Activated CD4-positive, CD25-positive, alpha-beta regulatory T cell treated with anti-CD3 and anti-CD28 coated beads, Interleukin-2, amount 50 U/mL, for 16 hours (primary cell): ENCODE results near the gene ADAMTS12.

ENCODE experiments used
- DNase-seq: peaks from one replicate; pipeline ENCODE4 v3.0.0-alpha.2; 2020; ENCODE audit warnings: low read depth, low spot score

ADAMTS12 gene

DNA sequence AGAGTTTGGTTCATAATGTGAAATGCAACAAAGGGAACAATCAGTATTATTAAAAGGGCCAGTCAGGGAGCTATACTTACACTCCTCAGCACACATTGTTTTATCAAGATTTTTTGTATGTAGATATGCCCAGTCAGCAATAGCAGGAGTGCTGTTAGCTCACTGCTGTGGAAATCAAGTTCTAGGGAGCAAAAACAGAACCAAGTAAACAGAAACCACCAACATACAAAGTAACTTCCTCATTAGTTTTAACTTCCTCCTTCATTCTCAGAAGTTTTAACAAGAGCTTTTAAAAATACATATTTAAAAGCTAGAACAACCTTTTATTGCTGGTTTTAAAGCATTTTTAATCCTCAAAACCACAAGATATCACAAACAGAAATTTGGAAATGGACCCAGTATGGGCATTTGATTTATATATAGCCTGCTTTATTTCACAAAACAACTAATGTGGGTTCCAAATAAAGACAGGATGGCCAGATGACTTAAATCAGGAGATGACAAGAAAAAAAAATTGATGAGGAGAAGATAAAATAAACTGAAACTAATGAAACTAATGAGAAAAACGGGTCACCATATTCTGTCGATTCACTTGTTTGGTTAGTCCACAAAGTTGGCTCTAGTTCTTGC is 178.5 kb downstream of the ADAMTS12 start:
- no peak for DNase-seq

DNA sequence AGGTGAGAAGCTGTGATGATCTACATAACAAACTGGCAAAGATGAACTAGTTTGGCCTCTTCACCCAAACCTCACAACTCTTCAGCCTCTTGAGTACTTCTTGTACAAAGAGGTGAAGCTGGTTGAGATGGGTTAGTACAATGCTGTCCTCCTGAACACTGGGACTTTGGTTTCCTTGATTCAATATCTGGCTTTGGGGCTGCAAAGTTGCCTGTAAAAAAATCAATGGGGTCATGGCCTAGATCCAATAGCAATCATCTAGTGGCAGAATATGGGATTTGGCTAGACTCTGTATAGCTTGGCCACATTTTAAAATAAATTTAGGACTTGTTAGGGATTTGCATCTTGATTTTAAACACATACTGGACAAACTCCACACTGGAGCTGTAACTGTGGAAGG is 179.1 kb downstream of the ADAMTS12 start:
- no peak for DNase-seq

DNA sequence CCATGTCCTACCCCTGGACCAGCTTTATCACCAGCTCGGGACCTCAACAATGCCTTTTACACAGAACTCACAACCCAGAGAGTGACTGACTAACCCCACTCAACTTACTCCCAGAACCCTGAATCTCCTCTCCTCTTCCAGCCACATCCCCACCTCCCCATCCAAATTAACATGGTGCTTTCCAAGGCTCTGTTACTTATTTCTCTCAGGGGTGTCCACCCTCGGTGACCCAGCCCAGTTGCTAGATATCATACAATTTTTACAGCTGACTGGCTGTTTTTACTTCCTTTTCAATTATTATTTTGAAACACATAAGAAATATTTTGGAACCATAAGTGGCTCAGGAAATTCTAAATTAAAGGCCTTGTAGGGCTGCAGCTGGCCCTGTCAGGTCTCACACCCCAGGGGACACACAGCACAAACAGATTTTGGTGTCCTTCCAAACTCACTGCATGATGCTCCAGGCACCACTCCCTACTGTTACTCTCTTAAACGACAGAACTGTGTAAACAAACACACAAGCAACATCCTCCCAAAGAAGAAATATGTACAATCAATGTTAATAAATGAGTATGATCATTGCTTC is 180.6 kb downstream of the ADAMTS12 start:
- no peak for DNase-seq

DNA sequence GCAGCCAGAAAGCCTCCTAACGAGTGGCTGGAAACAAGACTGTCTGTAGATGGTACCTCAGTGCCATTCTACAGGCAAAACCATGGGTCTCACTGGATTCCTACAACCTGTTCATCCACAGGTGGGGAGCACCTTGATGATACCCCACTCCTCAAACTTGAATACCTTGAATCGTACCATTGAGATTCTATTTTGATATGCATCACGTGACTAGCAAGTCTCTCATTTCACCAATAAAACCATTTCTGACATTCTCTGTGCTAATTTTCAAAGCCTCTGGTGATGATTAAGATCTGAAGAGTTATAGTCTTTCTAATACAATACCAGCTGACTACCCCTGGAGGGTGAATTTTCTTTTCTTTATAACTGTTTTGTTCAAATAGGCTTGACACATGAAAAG is 188.9 kb downstream of the ADAMTS12 start:
- no peak for DNase-seq

DNA sequence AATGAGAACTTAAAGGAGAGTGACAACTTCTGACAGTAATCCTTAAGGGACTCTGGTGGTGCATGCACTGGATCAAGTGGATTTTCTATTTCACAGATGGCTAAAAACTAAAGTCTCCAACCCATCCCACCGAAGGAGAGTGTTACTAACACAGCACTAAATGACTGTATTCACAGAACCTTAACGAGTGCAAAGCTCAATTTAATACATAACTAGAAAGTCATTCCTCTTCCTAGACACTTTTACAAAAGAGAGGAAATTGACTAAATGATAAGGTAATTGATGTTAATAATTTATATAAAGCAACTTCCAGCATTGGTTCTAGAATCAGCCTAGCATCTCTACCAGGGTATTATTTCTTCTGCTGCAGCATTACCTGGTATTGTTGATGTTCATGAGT is 189.8 kb downstream of the ADAMTS12 start:
- no peak for DNase-seq

DNA sequence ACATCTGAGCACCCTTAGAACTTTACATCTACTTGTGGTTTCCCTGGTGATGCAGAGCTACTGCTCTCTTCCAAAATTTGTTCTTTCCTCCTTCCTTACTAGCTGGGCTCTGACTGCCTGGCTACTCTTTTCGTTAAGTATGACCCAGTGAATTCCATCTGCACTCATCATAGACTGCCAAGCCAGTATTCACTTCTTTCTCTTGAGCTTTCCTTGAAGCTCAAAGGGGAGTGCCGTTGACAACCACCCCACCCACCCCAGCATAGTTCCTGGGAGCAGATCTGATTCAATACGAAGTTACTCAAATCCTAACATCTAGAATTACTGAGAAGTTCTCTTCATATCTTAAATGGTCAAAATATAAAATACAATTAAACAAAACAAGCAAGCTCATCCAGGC is 190.5 kb downstream of the ADAMTS12 start:
- no peak for DNase-seq

DNA sequence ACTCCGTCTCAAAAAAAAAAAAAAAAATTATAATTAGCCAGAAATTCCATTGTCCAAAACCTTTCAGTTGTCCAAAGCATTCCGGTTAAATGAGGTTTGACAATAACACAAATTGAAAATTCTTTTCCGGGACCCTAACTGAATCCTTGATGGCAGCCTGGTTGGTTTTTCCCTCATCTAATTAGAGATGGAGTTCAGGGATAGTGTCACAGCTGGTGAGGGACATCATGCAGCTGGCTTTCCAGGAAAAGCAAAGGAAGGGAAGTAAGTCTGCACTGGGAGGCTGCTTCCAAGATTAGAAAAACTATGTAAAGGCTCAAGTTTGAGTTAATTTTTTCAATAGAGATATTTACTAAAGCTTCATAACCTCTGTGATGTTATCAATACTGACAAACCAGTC is 195.4 kb downstream of the ADAMTS12 start:
- no peak for DNase-seq

DNA sequence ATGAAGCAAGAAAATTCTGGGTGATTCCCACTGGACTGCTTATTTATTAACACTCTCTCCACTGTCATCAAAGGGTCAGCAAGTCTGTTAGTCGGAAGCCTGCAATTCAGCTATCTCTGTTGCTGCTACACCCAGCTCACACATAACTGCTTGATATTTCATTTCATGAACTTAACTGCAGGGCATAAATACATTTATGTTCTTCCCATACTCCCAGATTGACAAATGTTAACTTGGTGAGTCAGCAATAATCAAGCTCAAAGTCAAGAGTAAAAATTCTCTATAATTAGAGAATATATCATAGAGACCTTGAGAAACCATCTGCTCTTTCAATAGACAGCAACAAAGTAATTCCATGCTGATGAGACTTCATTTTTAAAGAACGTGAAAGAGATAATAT is 198.8 kb downstream of the ADAMTS12 start:
- no peak for DNase-seq

DNA sequence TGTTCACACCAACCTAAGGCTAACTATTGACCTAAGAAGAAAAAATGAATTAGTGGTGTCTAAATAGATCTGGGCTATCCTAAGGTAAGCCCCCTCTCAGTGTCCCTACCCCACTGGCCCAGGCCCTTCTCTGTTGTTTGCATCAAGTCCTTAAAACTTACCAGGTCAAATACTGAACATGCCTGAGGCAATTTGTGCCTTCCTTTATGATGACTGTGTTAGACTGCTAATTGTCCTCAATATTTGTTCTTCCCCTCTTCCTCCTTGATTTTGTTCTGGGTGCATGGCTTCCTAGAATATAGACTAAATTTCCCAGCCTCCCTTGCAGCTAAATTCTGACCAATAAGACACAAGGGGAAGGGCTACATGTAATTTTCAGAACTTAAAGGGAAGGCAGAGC is 199.9 kb downstream of the ADAMTS12 start:
- DNase-seq: no peak

DNA sequence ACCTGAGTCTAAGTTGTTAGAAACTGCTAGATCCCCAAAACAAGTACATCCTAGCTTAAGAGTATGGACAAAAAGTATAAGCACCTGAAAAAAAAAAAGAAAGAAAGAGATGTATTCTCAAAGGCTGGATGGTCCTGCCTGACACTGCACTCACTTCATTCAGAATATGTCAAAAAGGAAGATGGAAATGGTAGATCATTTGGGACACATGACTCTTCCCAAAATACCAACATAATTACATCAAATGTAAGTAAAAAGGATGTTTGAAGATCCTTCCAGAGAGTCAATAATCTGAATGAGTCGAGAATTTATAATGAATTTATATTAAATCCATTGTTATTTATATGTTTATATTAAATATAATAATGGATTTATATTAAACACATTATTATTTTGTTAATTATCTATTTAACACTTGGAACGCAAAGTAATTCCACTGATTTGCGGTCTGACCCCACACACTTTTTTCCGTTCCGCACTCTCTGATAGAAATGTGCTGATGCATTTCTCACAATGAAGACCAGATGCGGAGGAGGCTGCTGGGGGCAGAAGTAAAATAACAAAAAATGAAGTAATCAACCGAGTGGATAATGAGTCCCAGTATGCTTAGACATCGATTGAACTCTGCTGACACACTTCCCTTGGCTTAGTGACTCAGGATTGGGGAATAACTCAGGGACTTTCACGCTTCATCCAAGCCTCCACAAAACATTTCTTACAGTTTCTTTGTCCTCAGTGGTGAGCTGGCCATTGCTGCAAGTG is 201.2 kb downstream of the ADAMTS12 start:
- no peak for DNase-seq

DNA sequence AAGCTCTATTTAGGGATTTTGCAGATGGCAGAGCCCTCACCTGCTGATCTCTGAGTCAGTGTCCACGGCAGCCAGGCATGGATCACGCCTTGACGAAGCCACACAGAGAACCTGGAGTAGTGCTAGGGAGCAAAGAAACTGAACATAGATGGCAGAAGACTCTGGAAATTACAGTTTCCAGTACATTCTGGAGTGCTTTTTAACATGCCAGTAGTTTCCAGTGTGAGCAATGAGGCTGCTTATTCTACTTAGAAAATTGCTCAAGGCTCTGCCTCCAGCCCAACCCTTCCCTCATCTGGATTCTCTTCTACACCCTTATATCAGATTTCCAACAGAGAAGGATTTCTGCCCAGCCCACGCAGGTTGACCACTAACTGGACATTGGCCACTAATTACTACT is 203.3 kb downstream of the ADAMTS12 start:
- no peak for DNase-seq

DNA sequence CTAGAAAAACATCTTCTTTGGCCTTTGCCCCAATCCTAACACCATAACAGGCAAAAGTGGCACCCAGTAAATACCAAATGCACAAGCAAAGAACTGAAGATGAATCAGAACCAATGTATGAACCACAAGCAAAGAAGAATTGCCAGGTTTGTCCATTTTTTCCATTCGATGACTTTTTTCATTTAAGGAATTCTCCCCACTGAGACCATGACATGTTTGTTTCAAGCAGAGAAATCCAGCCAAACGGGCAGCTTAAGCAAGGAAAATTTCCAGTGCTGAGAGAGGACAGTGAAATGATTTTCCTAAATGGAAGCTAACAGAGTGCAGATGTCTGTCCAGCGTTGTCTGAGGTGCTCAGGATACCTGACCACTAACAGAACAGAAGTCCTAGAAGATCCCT is 203.7 kb downstream of the ADAMTS12 start:
- DNase-seq: no peak

DNA sequence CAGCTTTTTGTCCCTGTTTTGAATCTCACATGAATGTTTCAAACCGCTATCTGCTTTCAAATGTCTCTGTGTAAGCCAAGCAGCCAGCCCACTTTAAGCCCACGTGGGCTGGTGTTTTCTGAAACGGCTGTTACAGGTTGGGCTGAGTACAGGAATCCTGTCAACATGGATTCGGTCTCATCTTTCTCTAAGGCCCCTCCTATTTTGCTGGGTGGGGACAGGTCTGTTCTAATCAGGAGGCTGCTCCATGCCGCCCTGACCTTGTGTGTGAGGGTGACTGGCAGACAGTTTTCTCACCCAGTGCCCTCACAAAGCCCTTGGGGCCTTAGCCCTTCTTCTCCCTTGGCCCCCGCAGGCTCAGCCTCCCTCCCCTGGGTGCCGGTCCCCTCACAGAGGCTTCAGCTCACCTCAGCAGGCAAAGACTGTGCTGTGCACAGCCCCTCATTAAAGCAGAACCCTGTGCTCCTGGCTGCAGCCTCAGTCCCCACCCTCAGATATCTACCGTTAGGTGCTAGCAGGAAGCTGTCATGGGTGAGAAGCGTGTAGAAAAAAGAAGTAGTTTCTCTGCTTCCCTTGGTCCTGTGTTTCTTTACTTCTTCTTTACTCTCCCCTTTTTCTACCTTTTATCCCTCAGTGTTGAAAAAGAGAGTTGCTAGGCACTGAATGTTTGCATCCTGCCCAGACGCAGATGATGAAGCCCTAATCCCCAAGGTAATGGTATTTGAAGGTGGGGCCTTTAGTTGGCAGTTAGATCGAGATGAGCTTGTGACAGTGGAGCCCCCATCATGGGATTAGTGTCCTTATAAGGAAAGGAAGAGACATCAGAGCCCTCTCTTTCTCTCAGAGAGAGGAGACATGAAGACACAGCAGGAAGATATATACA is 205.7 kb downstream of the ADAMTS12 start:
- no peak for DNase-seq

DNA sequence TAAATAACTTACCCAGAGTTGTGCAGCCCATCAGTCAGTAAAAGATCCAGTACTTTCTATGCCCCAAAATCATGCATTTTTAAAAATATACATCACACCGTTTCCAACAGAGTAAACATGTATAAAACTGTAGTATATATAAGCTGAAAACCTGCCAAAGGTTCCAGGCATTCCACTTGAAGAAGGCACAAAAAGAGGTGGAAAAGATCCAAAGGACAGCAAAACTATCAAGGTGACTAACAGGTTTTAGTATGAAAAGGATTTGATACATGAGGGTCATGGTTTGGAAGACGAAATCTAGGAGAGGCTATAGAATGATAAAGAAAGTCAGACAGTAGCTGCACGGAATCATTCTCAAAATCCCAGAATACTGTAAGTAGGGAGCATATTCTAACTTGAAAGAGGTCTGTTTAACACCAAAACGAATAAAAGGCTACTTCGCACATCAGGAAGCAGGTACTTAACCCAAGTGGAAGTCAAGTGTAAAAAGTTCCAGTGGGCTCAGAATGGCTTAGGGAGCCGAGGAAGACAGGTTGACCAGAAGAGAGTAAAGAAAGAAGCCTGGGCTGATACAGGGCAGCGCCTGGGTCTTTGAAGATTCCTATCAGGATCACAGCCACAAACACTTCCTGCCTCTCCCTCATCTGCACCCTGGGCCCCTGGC is 207.2 kb downstream of the ADAMTS12 start:
- no peak for DNase-seq

DNA sequence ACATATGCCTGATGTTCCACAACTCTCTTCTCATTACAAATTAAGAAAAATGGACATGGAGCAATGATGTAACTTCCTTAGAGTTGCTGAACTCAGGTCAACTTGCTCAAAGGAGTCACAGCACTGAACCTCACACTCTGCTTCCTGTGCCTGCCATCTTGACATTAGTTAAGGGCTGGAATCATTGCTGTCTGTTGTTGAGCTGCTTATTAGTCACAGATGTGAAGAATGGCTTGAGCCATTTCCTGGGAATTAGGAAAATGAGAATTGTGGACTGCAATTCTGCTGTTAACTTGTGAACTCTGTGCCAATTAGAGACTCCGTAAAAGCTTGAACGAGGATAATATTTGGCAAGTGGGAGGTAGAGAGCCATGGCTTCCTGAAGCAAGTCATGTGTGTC is 212.0 kb downstream of the ADAMTS12 start:
- DNase-seq: no peak

DNA sequence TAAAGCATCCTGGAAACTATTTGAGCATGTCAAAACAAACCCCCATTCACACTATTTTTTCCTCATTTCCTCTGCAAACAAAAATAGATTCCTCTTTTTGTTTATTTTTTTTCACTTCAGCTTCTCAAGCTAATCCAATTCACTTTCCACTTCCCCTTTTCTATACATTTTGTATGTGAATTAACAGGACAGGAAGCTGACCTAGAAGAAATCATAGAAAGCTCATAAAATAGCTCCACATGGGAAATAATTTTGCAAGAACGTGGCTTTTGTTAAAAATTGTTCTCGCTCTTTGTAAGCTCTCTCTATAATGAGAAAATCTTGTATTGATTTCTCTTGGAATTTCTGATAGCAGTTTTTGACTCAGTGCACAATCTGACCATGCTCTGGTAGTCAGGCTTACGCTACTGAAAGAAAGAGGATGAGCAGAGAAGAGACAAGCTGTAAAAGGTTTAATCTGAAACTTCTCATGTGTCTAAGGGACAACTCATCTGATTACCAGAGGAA is 215.8 kb downstream of the ADAMTS12 start:
- DNase-seq: no peak

DNA sequence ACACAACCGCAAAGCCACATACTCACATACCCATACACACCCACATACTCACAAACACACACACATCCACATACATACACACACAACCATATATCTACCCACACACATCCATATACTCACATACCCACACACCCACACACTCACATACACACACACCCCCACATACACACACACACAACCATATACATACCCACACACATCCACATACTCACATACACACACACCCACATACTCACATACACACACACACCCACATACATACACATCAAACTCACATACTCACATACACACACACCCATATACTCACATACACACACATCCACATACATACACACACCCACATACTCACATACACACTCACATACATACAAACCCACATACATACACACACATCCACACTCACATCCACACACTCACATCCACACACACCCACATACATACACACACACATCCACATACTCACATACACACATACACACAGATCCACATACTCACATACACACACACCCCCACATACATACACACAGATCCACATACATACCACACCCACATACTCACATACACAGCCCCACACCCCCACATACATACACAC is 220.0 kb downstream of the ADAMTS12 start:
- no peak for DNase-seq

DNA sequence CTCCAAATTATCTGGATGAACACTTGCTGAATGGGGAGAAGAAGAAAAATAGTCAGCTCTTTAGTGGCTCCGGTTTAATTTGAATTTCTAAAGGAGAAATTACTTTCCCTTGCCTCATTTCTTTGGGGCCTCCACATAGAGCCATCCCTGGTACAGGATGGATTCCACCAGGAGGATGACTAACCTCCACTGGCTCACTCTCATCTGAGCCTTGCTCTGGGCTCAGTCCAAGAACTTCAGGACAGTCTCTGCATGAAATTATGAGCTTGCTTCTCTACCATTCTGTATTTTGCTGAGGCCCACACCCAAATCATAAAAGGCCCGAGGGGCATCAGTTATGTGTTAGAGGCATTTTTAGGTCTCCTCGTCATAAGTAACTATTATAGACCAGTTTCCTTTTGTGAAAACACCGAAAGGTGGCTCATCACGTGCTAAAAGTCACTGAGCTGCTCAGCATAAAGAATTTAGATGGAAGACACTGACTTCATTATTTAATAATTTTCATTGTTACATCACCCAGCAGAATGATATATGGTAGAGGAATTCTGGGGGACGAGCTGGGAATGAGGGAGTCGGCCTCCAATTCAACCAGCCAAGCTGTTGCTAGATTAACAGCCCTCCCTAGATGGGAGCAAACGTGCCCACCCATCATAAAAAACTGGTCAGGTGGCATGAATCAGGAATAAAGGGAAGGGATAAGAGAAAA is 228.9 kb downstream of the ADAMTS12 start:
- DNase-seq: no peak

DNA sequence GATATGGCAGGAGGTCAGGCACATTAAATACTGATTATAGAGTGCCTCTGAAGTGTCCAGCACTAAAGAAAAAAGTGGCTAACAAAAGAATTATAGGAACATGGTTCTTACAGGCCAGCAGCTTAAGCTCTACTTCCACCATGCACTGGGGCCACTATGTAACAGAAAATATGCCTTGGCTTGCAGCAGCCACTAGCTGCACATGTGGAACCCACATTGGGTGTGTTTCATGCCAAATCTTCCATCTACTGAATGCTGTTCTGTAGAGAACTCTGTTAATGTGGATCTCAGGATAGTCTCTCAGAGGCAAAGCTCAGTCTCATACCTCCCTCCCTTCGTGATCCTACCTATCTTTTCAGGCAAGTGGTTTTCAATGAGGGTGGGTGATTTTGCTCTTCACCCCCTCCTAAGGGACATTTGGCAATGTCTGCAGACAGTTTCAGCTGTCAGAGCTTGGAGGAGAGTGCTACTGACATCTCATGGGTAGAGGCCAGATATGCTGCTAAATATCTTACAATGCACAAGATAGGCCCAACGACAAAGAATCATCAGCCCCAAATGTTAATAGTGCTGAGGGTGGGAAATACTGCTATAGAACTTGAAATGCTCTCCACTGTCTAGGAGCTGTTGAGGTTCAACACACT is 232.1 kb downstream of the ADAMTS12 start:
- DNase-seq: no peak
